ENCODE results near the gene CTXN3.
"Not testable (repeated sequence)": the region's sequence is repeated elsewhere in the genome, so short reads cannot be mapped to it uniquely, and the experiment has no call there.

Gene CTXN3

DNA sequence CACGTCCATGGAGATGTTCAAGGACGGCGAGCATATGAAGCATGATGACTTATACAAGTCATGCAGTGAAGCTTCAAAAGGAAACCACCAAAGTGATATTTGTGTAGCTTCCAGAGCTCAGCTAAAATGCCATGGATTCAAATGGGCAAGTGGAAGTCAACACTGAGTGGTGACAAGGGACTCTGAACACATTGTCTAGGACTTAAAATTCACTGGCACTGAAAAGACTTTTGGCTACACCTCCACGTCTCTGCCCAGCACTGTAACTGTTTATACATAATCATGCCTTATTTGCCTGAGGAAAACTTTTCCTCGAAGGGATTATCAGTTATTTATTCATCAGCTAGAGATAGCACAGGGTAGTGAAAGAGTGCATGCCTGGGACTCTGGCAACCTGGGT, 15.2 kb downstream of the CTXN3 start:
- Histone ChIP-seq H3K4me3 (ENCODE audit: low read length) (no peak overlapping the region), H3K27me3 (ENCODE audit: insufficient read depth, low read length) (no peaks in the 10 kb centered on the region), H3K9me3 (ENCODE audit: low read length) (no peaks in the 10 kb centered on the region), H3K36me3 (ENCODE audit: insufficient read depth, low read length) (no peaks in the 10 kb centered on the region), H3K4me1 (ENCODE audit: insufficient read depth, low read length) (peaks cover 12% of the 10 kb centered on the region), H2AFZ (ENCODE audit: low read depth, low read length) (no peak overlapping the region)

DNA sequence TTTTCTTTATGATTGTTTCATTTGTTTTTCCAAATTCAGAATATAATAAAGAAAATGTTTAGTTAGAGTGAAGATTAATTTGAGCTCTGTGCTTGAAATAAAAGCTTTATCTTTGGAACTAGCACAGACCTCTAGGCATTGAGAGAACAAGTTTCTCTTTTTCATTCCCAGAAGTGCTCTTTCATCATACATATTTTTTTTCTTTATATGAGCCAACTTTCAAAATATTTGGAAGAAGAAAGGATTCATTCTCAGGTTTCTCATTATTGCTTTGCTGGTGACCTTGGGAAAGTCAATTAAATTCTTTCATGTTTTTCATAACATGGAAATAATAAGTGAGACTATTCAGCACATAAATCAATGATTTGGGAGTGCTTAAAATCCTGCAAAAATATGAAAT, 16.8 kb downstream of the CTXN3 start:
- no peaks in the 10 kb centered on the region for H3K27me3 ChIP-seq (ENCODE audit: insufficient read depth, low read length)
- peaks cover 5% of the 10 kb centered on the region for H3K4me1 ChIP-seq (ENCODE audit: insufficient read depth, low read length)
- H3K9me3 ChIP-seq (ENCODE audit: low read length), result no peaks in the 10 kb centered on the region
- H3K4me3 ChIP-seq (ENCODE audit: low read length), result no peak overlapping the region
- no peak overlapping the region for H2AFZ ChIP-seq (ENCODE audit: low read depth, low read length)
- H3K36me3 ChIP-seq (ENCODE audit: insufficient read depth, low read length), result no peaks in the 10 kb centered on the region

DNA sequence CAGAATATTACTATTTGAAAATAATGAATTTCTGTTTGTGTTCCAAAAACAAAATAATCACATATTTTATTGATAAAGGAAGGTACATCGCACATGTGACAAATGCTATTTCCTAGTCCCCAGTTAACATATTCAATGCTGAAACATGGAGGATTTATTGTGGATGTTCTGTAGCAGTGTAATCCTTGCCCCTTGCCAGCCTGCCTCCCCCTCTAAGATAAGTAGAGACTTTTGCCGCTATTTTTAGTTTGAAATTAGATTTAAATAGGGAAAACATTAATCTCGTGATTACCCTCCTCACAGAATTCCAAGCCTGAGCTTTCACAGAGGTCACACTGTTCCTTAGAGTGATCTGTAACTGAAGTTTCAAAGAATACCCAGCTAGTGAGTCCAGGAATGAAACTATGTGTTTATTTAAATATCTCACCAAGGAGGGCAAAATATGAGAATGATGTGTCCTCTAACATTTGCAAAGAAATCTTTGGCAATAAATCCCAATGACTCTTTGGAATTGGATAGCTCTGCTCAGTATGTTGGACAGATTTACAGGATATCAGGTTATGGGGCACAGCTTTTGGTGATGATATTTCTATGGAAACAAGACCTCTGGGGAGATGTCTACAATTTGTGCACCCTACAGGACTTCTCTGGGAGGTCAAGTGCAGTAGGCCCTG, 17.3 kb downstream of the CTXN3 start:
- Histone ChIP-seq H3K9me3 (ENCODE audit: low read length) (no peaks in the 10 kb centered on the region), H3K36me3 (ENCODE audit: insufficient read depth, low read length) (no peaks in the 10 kb centered on the region), H2AFZ (ENCODE audit: low read depth, low read length) (no peak overlapping the region), H3K4me3 (ENCODE audit: low read length) (no peak overlapping the region), H3K27me3 (ENCODE audit: insufficient read depth, low read length) (no peaks in the 10 kb centered on the region), H3K4me1 (ENCODE audit: insufficient read depth, low read length) (peaks cover 5% of the 10 kb centered on the region)

DNA sequence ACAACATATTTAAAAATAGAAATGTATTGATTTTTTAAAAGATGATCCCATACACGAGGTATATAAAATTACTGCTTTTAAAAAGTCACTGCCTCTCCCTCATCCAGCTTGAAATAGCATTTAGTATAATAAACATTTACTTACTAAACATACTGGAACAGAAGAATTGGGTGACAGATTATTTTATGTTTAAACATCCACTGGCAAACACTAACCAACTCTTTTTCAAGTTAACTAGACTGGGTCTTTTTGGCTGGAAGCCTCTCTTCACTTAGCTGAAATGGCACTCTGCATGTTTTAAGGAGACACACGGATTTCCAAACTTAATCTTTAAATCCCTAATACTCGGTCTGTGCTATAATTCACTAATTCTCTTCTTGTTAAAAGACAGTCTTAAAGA, 19.0 kb downstream of the CTXN3 start:
- H2AFZ ChIP-seq (ENCODE audit: low read depth, low read length), result no peak overlapping the region
- no peaks in the 10 kb centered on the region for H3K36me3 ChIP-seq (ENCODE audit: insufficient read depth, low read length)
- H3K27me3 ChIP-seq (ENCODE audit: insufficient read depth, low read length), result no peaks in the 10 kb centered on the region

DNA sequence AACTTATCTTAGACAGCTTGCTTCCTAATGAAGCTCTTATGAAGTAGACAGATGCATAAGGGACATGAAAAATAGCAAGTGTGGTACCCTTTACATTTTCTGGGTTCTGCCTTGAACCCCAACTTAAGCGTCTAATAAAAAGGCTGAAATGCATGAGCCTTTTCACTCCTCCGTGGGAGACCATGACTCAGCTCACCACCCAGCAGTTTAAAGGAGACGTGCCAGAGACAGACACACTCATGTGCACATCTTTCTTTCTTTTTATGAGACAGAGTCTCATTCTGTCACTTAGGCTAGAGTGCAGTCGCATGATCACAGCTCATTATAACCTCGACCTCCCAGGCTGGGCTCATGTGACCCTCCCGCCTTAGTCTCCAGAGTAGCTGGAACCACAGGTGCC, 22.3 kb downstream of the CTXN3 start:
- Histone ChIP-seq H3K9me3 (ENCODE audit: low read length) (no peaks in the 10 kb centered on the region), H3K36me3 (ENCODE audit: insufficient read depth, low read length) (no peaks in the 10 kb centered on the region), H3K4me3 (ENCODE audit: low read length) (no peak overlapping the region), H3K27me3 (ENCODE audit: insufficient read depth, low read length) (no peaks in the 10 kb centered on the region), H2AFZ (ENCODE audit: low read depth, low read length) (no peak overlapping the region), H3K4me1 (ENCODE audit: insufficient read depth, low read length) (no peaks in the 10 kb centered on the region)

More for the DNA sequence above, 19.0 kb downstream of the CTXN3 start:
- Histone ChIP-seq H3K4me3 (ENCODE audit: low read length) (no peak overlapping the region), H3K9me3 (ENCODE audit: low read length) (no peaks in the 10 kb centered on the region), H3K4me1 (ENCODE audit: insufficient read depth, low read length) (peaks cover 5% of the 10 kb centered on the region)

DNA sequence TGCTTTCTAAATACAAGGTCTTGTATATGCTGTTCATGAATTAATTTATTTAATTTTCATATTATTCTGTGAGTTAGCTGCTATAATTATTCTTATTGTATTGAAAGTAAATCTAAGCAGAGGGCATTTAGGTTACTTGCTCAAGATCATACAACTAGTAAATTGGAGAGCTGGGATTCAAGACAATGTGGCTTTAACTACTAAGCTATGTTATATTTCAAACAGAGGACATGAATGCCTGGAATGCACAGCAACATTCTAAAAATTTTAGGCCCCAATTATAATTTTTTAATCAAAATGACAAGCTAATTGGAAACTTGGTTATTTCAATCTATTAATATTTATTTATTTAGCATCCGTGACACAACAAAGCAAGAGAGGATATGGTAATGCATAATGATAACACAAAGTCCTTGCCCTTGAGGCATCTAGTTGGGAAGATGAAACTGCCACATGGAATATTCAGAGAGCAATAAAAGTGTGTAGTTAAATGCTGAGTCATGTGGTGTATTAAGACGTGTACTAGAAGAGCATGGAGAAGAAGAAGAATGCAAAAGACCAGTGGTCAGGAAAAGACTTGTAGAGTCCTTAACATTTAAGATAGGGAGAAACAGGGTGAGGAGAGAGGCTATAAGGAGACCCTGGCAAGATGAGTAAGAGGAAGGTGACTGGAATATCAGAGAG, 24.4 kb downstream of the CTXN3 start:
- Histone ChIP-seq H3K36me3 (ENCODE audit: insufficient read depth, low read length) (no peaks in the 10 kb centered on the region), H3K9me3 (ENCODE audit: low read length) (no peaks in the 10 kb centered on the region)

DNA sequence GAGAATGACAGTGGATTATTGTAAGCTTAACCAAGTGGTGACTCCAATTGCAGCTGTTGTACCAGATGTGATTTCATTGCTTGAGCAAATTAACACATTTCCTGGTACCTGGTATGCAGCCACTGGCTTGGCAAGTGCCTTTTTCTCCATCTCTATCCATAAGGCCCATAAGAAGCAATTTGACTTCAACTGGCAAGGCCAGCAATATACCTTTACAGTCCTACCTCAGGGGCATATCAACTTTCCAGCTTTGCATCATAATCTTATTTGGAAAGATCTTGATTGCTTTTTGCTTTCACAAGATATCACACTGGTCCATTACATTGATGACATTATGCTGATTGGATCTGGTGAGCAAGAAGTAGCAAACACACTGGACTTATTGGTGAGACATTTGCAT, 28.1 kb downstream of the CTXN3 start:
- not testable (repeated sequence) for H2AFZ ChIP-seq (ENCODE audit: low read depth, low read length); H3K4me1 ChIP-seq (ENCODE audit: insufficient read depth, low read length); H3K9me3 ChIP-seq (ENCODE audit: low read length); H3K27me3 ChIP-seq (ENCODE audit: insufficient read depth, low read length); H3K36me3 ChIP-seq (ENCODE audit: insufficient read depth, low read length); H3K4me3 ChIP-seq (ENCODE audit: low read length)

More for the DNA sequence above, 24.4 kb downstream of the CTXN3 start:
- H3K27me3 ChIP-seq (ENCODE audit: insufficient read depth, low read length), result no peaks in the 10 kb centered on the region
- H3K4me3 ChIP-seq (ENCODE audit: low read length), result no peak overlapping the region
- no peaks in the 10 kb centered on the region for H3K4me1 ChIP-seq (ENCODE audit: insufficient read depth, low read length)
- no peak overlapping the region for H2AFZ ChIP-seq (ENCODE audit: low read depth, low read length)

DNA sequence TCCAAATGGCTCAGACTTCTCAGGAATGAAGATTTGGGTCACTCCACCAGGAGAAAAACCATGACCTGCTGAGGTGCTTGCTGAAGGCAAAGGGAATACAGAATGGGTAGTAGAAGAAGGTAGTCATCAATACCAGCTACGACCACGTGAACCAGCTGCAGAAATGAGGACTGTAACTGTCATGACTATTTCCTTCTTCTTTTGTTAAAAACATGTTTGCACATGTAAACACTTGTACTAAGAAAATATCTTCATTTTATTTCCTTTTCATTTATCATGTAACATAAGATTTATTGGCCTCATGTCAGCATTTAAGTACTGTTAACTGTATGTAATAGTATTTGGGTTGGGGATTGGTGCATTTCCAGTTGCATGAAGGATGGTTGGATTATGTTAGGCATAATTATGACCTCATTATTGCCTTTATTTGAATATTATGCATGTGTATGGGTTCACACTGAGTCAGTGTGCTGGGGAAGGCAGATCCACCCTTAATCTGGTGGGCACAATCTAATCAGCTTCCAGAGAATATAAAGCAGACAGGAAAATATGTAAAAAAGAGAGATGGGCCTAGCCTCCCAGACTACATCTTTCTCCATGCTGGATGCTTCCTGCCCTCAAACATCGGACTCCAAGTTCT, 30.9 kb downstream of the CTXN3 start:
- H3K27me3 ChIP-seq (ENCODE audit: insufficient read depth, low read length); H2AFZ ChIP-seq (ENCODE audit: low read depth, low read length); H3K9me3 ChIP-seq (ENCODE audit: low read length); H3K36me3 ChIP-seq (ENCODE audit: insufficient read depth, low read length); H3K4me1 ChIP-seq (ENCODE audit: insufficient read depth, low read length); H3K4me3 ChIP-seq (ENCODE audit: low read length): not testable (repeated sequence)

DNA sequence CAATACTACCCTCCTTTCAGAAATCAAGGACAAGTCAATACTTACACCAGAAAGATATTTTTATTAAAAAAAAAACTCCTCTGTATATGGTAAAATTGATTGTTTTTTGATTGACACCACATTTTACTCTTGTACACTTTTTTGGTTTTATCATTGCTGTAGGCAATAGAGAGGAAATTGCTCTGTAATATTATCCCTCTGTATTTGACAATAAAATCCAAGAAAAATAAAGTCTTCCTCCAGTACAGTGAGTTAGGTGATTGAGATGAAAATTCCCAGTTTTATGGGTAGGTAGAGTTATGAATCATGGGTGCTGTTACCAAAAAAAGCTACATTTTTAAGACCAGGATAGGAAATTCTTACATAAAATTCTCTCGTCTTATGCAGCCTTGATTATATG, 31.7 kb downstream of the CTXN3 start:
- Histone ChIP-seq H3K27me3 (ENCODE audit: insufficient read depth, low read length) (no peaks in the 10 kb centered on the region), H3K9me3 (ENCODE audit: low read length) (no peaks in the 10 kb centered on the region), H3K36me3 (ENCODE audit: insufficient read depth, low read length) (no peaks in the 10 kb centered on the region), H3K4me1 (ENCODE audit: insufficient read depth, low read length) (no peaks in the 10 kb centered on the region), H2AFZ (ENCODE audit: low read depth, low read length) (no peak overlapping the region), H3K4me3 (ENCODE audit: low read length) (no peak overlapping the region)

DNA sequence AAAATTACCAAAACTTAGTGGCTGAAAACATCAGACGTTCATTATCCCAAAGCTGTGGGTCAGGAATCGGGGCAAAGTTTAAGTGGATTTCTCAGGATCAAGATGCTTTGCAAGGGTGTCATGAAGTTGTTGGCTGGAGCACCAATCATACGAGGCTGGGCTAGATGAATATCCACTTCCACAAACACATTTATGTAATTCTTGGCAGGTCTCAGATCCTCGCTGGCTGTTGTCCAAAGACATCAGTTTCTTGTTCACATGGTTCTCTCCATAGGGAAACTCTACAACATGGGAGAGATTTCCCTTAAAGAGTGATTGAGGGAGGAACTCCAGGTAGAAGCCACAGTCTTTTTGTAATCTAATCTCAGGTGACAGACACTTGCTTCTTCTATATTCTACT, 34.1 kb downstream of the CTXN3 start:
- Histone ChIP-seq H3K27me3 (ENCODE audit: insufficient read depth, low read length) (no peaks in the 10 kb centered on the region), H3K4me1 (ENCODE audit: insufficient read depth, low read length) (no peaks in the 10 kb centered on the region), H3K9me3 (ENCODE audit: low read length) (no peaks in the 10 kb centered on the region), H3K4me3 (ENCODE audit: low read length) (no peak overlapping the region), H2AFZ (ENCODE audit: low read depth, low read length) (no peak overlapping the region), H3K36me3 (ENCODE audit: insufficient read depth, low read length) (no peaks in the 10 kb centered on the region)

DNA sequence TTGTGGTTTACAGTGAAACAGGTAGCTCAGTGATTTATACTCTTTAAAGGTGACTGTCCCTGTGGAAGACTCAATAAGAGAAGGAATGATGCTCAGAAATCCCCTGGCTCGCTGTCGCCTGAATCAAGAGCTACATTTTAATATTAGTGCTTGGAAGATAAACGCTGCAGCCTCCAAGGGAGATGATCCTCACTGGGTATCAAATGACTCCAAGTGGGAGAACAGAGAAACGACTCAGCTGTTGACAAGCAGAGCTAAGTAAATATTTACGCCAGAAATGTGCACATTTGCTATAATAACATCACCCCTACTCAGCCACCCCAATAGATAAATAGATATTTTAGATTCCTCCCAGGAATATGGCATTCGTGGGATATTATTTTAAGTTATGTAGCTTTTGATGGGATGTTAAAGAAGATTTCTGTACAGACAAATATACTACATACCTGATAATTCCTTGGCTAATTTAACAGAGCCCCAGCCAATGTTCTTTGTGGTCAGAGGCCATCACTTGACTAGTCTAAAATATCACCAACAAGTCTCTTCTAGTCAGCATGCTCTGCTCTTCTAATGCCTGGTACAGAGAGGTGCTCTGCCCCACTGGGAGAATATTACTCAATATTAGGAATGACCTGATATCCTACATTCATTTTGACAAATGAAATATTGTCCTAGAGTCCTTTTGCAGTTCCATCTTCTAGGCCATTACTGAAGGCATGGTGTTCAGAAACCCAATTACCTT, 36.0 kb downstream of the CTXN3 start:
- Histone ChIP-seq H3K36me3 (ENCODE audit: insufficient read depth, low read length) (no peaks in the 10 kb centered on the region), H2AFZ (ENCODE audit: low read depth, low read length) (no peak overlapping the region), H3K27me3 (ENCODE audit: insufficient read depth, low read length) (no peaks in the 10 kb centered on the region)

DNA sequence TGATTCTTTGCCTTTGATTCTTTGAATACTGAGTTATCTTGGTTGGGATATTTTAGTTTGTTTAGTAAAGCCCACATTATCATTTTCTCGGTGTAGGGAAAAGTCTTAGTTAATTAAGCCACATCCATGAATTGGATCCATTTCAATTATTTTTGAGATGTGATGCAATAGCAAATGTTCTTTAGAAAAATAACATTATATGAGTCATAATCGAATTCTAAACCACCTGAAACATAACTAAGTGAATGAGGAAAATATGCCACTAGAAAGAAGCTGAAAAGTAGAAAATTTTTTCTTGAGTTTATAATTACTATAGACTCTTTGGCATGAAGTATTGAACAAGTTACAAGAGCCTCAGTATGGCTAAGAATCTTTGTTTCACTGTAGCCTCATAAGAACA, 36.8 kb downstream of the CTXN3 start:
- no peaks in the 10 kb centered on the region for H3K27me3 ChIP-seq (ENCODE audit: insufficient read depth, low read length)
- no peaks in the 10 kb centered on the region for H3K9me3 ChIP-seq (ENCODE audit: low read length)
- H3K4me1 ChIP-seq (ENCODE audit: insufficient read depth, low read length), result no peaks in the 10 kb centered on the region
- H3K36me3 ChIP-seq (ENCODE audit: insufficient read depth, low read length), result no peaks in the 10 kb centered on the region
- H3K4me3 ChIP-seq (ENCODE audit: low read length), result no peak overlapping the region
- H2AFZ ChIP-seq (ENCODE audit: low read depth, low read length), result no peak overlapping the region

More for the DNA sequence above, 36.0 kb downstream of the CTXN3 start:
- Histone ChIP-seq H3K4me1 (ENCODE audit: insufficient read depth, low read length) (no peaks in the 10 kb centered on the region), H3K4me3 (ENCODE audit: low read length) (no peak overlapping the region), H3K9me3 (ENCODE audit: low read length) (no peaks in the 10 kb centered on the region)

DNA sequence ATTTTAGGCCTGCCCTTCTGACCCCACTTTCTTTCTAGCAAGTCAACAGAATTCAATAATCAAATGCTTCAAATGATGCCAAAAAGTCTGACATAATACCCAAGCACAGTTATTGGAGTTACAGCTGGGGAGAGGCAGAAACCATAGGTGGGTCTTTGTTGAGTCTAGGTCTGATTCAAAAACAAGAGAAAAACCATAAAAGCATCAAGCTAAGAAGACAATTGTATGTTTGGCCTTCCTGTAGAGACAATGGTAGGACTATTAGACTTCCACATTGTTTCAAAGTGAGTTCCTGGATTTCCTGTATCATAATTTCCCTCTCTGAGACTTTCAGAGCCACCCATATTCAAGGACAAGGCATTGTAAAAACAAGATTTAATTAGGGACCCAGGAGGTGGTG, 37.5 kb downstream of the CTXN3 start:
- Histone ChIP-seq H3K4me3 (ENCODE audit: low read length) (no peak overlapping the region), H3K36me3 (ENCODE audit: insufficient read depth, low read length) (no peaks in the 10 kb centered on the region), H3K27me3 (ENCODE audit: insufficient read depth, low read length) (no peaks in the 10 kb centered on the region), H3K9me3 (ENCODE audit: low read length) (no peaks in the 10 kb centered on the region), H2AFZ (ENCODE audit: low read depth, low read length) (no peak overlapping the region), H3K4me1 (ENCODE audit: insufficient read depth, low read length) (no peaks in the 10 kb centered on the region)

Data from neuron (in vitro differentiated cells).